ENCODE measurements around the gene MICALL1. TPM values are rescaled to one million over a fixed set of nuclear protein-coding genes. Genes with fewer than 3 reads are reported as not detected.
A peak's percentile ranks its signal among the peaks of the same experiment; 100 is the strongest.
"Not testable (repeated sequence)": the region's sequence is repeated elsewhere in the genome, so short reads cannot be mapped to it uniquely, and the experiment has no call there.

MICALL1 gene
- total and polyA plus RNA-seq, 2 donors = 5.5 to 13.7 TPM

DNA sequence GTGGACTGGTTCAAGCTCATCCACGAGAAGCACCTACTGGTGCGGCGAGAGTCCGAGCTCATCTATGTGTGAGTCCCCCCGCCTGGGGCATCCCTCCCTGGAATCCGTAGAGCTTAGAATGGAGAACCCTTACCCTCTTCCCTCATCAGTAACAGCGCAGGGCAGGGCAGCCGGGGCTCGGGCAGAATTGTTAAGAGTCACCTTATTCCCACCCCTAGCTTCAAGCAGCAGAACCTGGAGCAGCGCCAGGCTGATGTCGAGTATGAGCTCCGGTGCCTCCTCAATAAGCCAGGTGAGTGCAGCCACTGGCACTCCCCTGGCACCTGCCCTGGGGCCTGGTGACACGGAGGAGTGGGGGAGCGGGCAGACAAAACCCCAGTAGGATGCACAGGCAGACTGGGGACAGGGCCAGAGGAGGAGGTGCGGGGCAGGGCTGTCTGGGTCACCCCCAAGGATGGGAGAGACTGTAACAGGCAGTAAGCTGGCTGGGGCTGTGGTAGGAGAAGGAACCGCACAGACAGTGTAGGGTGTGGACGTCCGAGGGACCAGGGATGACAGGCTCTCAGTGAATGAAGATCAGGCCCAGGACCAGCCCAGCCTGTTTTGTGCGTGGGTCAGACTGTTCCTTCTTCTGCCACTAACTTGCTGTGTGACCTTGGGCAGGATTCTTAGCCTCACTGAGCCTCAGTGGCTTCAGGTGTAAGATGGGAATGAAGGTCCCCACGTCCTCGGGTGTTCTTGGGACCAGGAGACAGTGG lies 26.9 kb downstream of the MICALL1 start:
- Histone ChIP-seq H3K27ac (ENCODE audit: low read depth in 1 of 2, low read length in 1 of 2) (no peak overlapping the region), H3K27me3 (ENCODE audit: control insufficient read depth in 2 of 2, insufficient read depth in 1 of 2, low read length in 1 of 2) (no peaks in the 10 kb centered on the region), H3K4me1 (ENCODE audit: control insufficient read depth in 2 of 2, insufficient read depth in 2 of 2, low read length in 2 of 2) (peaks cover 3 to 8% of the 10 kb centered on the region in 2 donors), H3K4me3 (ENCODE audit: low read length in 2 of 2) (no peak overlapping the region), H3K9me3 (ENCODE audit: control insufficient read depth in 2 of 2, insufficient read depth in 1 of 2, low read length in 1 of 2) (no peaks in the 10 kb centered on the region), H3K36me3 (ENCODE audit: control insufficient read depth in 2 of 2, insufficient read depth in 2 of 2, low read length in 1 of 2) (peaks cover 14 to 23% of the 10 kb centered on the region in 2 donors)
- DNase-seq (ENCODE audit: low read depth in 6 of 9, low spot score in 9 of 9) = no peak
- WGBS = 96% methylated on average over 21 of the region's 21 CpGs

DNA sequence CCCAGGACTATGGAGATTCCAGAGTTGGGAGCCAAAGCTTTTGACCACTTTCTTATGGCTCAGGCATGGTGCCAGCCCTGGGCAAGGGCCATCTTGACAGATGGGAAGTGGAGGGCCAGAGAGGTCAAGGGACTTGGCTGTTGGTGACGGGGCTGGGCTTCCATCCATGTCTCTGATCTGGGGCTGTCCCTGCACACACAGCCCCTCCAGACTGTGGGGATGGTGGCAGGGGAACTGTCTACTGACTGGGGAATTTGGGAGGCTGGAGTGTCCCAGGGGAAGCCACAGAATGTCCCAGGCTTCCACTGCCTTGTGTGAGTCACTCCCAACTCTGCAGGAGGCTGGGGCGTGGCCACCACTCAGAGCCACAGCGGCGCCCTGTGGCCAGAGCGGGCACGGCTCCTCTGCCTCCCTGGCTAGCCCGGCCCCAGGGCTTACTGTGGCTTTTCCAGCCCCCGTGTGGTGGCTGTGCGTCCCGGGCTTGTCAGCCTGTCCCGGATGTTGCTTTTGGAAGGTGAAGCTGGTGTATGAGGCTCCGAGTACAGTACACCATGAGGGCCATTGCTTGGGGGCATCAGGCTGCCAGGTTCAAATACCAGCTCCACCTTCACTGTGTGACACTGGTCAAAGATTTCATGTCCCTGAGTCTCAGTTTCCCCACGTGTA lies 27.7 kb downstream of the MICALL1 start:
- H3K4me1 ChIP-seq (ENCODE audit: control insufficient read depth in 2 of 2, insufficient read depth in 2 of 2, low read length in 2 of 2) = peaks cover 3 to 8% of the 10 kb centered on the region in 2 donors
- peak; percentile 24 to 81 (median 64) for DNase-seq (ENCODE audit: low read depth in 6 of 9, low spot score in 9 of 9)
- no peak overlapping the region for H3K27ac ChIP-seq (ENCODE audit: low read depth in 1 of 2, low read length in 1 of 2)
- no peak overlapping the region for H3K4me3 ChIP-seq (ENCODE audit: low read length in 2 of 2)
- H3K27me3 ChIP-seq (ENCODE audit: control insufficient read depth in 2 of 2, insufficient read depth in 1 of 2, low read length in 1 of 2) = no peaks in the 10 kb centered on the region
- no peaks in the 10 kb centered on the region for H3K9me3 ChIP-seq (ENCODE audit: control insufficient read depth in 2 of 2, insufficient read depth in 1 of 2, low read length in 1 of 2)
- 15% methylated on average over 13 of the region's 13 CpGs for WGBS
- peaks cover 12 to 23% of the 10 kb centered on the region in 2 donors for H3K36me3 ChIP-seq (ENCODE audit: control insufficient read depth in 2 of 2, insufficient read depth in 2 of 2, low read length in 1 of 2)

DNA sequence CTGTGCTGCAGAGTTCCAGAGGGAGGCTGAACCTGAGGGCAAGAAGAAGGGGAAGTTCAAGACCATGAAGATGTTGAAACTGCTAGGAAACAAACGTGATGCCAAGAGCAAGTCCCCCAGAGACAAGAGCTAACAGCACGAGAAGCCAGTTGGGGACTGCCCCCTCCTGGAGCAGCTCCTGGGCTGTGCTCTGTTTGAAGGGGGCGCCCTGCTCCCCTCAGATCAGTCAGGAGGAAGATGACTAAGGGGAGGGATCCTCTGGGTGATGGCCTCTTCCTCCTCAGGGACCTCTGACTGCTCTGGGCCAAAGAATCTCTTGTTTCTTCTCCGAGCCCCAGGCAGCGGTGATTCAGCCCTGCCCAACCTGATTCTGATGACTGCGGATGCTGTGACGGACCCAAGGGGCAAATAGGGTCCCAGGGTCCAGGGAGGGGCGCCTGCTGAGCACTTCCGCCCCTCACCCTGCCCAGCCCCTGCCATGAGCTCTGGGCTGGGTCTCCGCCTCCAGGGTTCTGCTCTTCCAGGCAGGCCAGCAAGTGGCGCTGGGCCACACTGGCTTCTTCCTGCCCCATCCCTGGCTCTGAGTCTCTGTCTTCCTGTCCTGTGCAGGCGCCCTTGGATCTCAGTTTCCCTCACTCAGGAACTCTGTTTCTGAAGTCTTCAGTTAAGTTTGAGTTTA lies 34.7 kb downstream of the MICALL1 start:
- no peaks in the 10 kb centered on the region for H3K27me3 ChIP-seq (ENCODE audit: control insufficient read depth in 2 of 2, insufficient read depth in 1 of 2, low read length in 1 of 2)
- no peak overlapping the region for H3K27ac ChIP-seq (ENCODE audit: low read depth in 1 of 2, low read length in 1 of 2)
- H3K36me3 ChIP-seq (ENCODE audit: control insufficient read depth in 2 of 2, insufficient read depth in 2 of 2, low read length in 1 of 2) = peaks cover 12% of the 10 kb centered on the region in 2 donors
- WGBS = 95% methylated on average over 12 of the region's 12 CpGs
- no peak for DNase-seq (ENCODE audit: low read depth in 6 of 9, low spot score in 9 of 9)
- H3K9me3 ChIP-seq (ENCODE audit: control insufficient read depth in 2 of 2, insufficient read depth in 1 of 2, low read length in 1 of 2) = no peaks in the 10 kb centered on the region
- no peak overlapping the region for H3K4me3 ChIP-seq (ENCODE audit: low read length in 2 of 2)
- H3K4me1 ChIP-seq (ENCODE audit: control insufficient read depth in 2 of 2, insufficient read depth in 2 of 2, low read length in 2 of 2) = no peaks in the 10 kb centered on the region

DNA sequence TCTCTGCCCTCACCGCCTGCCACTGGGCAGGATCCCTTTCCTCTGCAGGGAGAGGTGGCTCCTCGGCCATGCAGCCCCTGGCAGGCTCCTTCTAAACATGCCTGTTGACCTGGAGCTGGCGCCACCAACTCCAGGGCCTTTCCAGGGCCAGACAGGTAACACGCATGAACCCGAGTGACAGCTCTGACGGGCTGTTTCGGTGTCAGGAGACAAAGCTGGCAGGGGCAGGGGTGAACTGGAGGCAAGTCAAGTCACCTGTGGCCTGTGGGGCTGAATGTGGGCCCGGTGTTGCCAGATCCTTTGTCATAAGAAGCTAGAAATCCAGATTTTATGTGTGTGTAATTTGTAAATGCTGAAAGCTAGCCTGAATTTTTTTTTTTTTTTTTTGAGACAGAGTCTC lies 36.0 kb downstream of the MICALL1 start:
- H3K9me3 ChIP-seq (ENCODE audit: control insufficient read depth in 2 of 2, insufficient read depth in 1 of 2, low read length in 1 of 2) = no peaks in the 10 kb centered on the region

DNA sequence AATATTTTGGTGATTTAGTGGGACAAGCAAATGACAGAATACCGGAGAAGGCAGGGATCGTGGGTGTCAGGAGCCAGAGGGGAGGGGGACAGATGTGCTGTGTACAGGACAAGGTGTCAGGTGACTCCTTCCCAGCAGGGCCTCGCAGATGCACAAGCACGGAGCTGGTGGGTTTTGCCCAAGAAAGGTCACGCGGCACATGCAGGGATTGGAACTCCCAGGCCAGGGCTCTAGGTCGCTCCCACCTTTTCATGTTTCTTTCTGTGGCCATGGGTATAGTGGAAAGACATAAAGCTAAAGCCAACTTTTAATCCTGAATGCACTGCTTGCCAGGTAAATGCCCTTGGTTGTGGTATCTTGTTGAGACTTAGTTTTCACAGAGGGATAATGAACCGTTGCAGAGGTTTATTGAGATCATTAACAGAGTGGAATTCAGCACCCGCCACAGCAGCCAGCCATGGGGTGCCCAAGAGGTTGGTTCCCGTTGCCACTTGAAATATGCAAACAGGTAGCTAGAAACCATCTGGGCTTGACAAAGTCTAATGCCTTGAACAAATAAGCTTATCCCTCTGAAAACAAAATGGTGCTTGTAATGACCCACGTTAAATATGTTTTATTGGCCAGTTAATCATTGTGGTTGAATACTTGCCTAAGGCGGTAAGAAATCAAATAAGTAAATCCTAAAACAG lies 37.2 kb downstream of the MICALL1 start:
- Histone ChIP-seq H3K9me3 (ENCODE audit: control insufficient read depth in 2 of 2, insufficient read depth in 1 of 2, low read length in 1 of 2) (no peaks in the 10 kb centered on the region), H3K4me1 (ENCODE audit: control insufficient read depth in 2 of 2, insufficient read depth in 2 of 2, low read length in 2 of 2) (no peaks in the 10 kb centered on the region), H3K27me3 (ENCODE audit: control insufficient read depth in 2 of 2, insufficient read depth in 1 of 2, low read length in 1 of 2) (no peaks in the 10 kb centered on the region), H3K4me3 (ENCODE audit: low read length in 2 of 2) (no peak overlapping the region), H3K36me3 (ENCODE audit: control insufficient read depth in 2 of 2, insufficient read depth in 2 of 2, low read length in 1 of 2) (peaks cover 8 to 9% of the 10 kb centered on the region in 2 donors), H3K27ac (ENCODE audit: low read depth in 1 of 2, low read length in 1 of 2) (no peak overlapping the region)
- 97% methylated on average over 12 of the region's 12 CpGs for WGBS
- no peak for DNase-seq (ENCODE audit: low read depth in 6 of 9, low spot score in 9 of 9)

More for the DNA sequence above, 36.0 kb downstream of the MICALL1 start:
- Histone ChIP-seq H3K27ac (ENCODE audit: low read depth in 1 of 2, low read length in 1 of 2) (no peak overlapping the region), H3K4me3 (ENCODE audit: low read length in 2 of 2) (no peak overlapping the region), H3K27me3 (ENCODE audit: control insufficient read depth in 2 of 2, insufficient read depth in 1 of 2, low read length in 1 of 2) (no peaks in the 10 kb centered on the region), H3K36me3 (ENCODE audit: control insufficient read depth in 2 of 2, insufficient read depth in 2 of 2, low read length in 1 of 2) (peaks cover 9% of the 10 kb centered on the region in 2 donors), H3K4me1 (ENCODE audit: control insufficient read depth in 2 of 2, insufficient read depth in 2 of 2, low read length in 2 of 2) (no peaks in the 10 kb centered on the region)
- no peak for DNase-seq (ENCODE audit: low read depth in 6 of 9, low spot score in 9 of 9)
- 97% methylated on average over 8 of the region's 8 CpGs for WGBS

- 95% methylated on average over 7 of the region's 7 CpGs for WGBS
- no peak overlapping the region for H3K27ac ChIP-seq (ENCODE audit: low read depth in 1 of 2, low read length in 1 of 2)
- no peaks in the 10 kb centered on the region for H3K9me3 ChIP-seq (ENCODE audit: control insufficient read depth in 2 of 2, insufficient read depth in 1 of 2, low read length in 1 of 2)
- no peaks in the 10 kb centered on the region for H3K27me3 ChIP-seq (ENCODE audit: control insufficient read depth in 2 of 2, insufficient read depth in 1 of 2, low read length in 1 of 2)
- H3K4me3 ChIP-seq (ENCODE audit: low read length in 2 of 2) = no peak overlapping the region
- DNase-seq (ENCODE audit: low read depth in 6 of 9, low spot score in 9 of 9) = no peak
- no peaks in the 10 kb centered on the region for H3K4me1 ChIP-seq (ENCODE audit: control insufficient read depth in 2 of 2, insufficient read depth in 2 of 2, low read length in 2 of 2)
- peaks cover 8 to 9% of the 10 kb centered on the region in 2 donors for H3K36me3 ChIP-seq (ENCODE audit: control insufficient read depth in 2 of 2, insufficient read depth in 2 of 2, low read length in 1 of 2)
These were observed 37.7 kb downstream of the MICALL1 start for GRCh38 chr22:37943825-37944198.

DNA sequence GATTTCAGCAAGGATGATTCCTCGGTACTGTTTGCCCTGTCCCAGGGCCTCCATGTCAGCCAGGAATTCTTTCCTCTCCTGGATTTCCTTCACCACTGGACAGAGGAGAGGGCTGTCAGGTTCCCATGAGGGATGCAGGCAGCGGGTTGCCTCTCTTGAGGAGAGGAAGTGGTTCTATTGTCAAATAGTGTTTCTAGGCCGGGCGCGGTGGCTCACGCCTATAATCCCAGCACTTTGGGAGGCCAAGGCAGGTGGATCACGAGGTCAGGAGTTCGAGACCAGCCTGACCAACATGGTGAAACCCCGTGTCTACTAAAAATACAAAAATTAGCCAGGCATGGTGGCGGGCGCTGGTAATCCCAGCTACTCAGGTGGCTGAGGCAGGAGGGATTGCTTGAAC lies 38.3 kb downstream of the MICALL1 start:
- H3K4me1 ChIP-seq (ENCODE audit: control insufficient read depth in 2 of 2, insufficient read depth in 2 of 2, low read length in 2 of 2); H3K9me3 ChIP-seq (ENCODE audit: control insufficient read depth in 2 of 2, insufficient read depth in 1 of 2, low read length in 1 of 2); H3K4me3 ChIP-seq (ENCODE audit: low read length in 2 of 2); H3K36me3 ChIP-seq (ENCODE audit: control insufficient read depth in 2 of 2, insufficient read depth in 2 of 2, low read length in 1 of 2); H3K27ac ChIP-seq (ENCODE audit: low read depth in 1 of 2, low read length in 1 of 2); DNase-seq (ENCODE audit: low read depth in 6 of 9, low spot score in 9 of 9); H3K27me3 ChIP-seq (ENCODE audit: control insufficient read depth in 2 of 2, insufficient read depth in 1 of 2, low read length in 1 of 2): not testable (repeated sequence)
- 97% methylated on average over 11 of the region's 11 CpGs for WGBS

- not testable (repeated sequence) for H3K27ac ChIP-seq (ENCODE audit: low read depth in 1 of 2, low read length in 1 of 2); H3K36me3 ChIP-seq (ENCODE audit: control insufficient read depth in 2 of 2, insufficient read depth in 2 of 2, low read length in 1 of 2); H3K9me3 ChIP-seq (ENCODE audit: control insufficient read depth in 2 of 2, insufficient read depth in 1 of 2, low read length in 1 of 2); H3K4me1 ChIP-seq (ENCODE audit: control insufficient read depth in 2 of 2, insufficient read depth in 2 of 2, low read length in 2 of 2); DNase-seq (ENCODE audit: low read depth in 6 of 9, low spot score in 9 of 9); H3K4me3 ChIP-seq (ENCODE audit: low read length in 2 of 2)
- 96% methylated on average over 14 of the region's 14 CpGs for WGBS
- H3K27me3 ChIP-seq (ENCODE audit: control insufficient read depth in 2 of 2, insufficient read depth in 1 of 2, low read length in 1 of 2) = peaks cover 6 to 17% of the 10 kb centered on the region in 2 donors
These were observed 41.2 kb downstream of the MICALL1 start for GRCh38 chr22:37947142-37947795.

Data from thymus (tissue), 11 donors.